Trophoblast cell (in vitro differentiated cells and primary cell): ENCODE measurements around the gene GRAP2.

ENCODE experiments used
- DNase-seq, 2 donors: peaks; one replicate each; pipeline ENCODE4 v3.0.0-alpha.2; 2016
- H2AFZ ChIP-seq: 2 replicates; pipeline ENCODE4 v1.6.1; 2013; ENCODE audit warnings: low read length, moderate library complexity, mild to moderate bottlenecking; ENCODE audit not compliant: insufficient read depth, poor library complexity
- H2AK5ac ChIP-seq: 2 replicates; pipeline ENCODE4 v1.6.1; 2013; ENCODE audit warnings: mild to moderate bottlenecking, low read length
- H2BK120ac ChIP-seq: 2 replicates; pipeline ENCODE4 v1.6.1; 2013; ENCODE audit warnings: low read length, mild to moderate bottlenecking, moderate library complexity; ENCODE audit not compliant: insufficient read depth, poor library complexity
- H2BK12ac ChIP-seq: 2 replicates; pipeline ENCODE4 v1.6.1; 2013; ENCODE audit warnings: mild to moderate bottlenecking, low read length, moderate library complexity
- H2BK5ac ChIP-seq: 2 replicates; pipeline ENCODE4 v1.6.1; 2013; ENCODE audit warnings: low read length, low read depth, moderate library complexity, mild to moderate bottlenecking; ENCODE audit not compliant: poor library complexity
- H3K14ac ChIP-seq: 2 replicates; pipeline ENCODE4 v1.6.1; 2013; ENCODE audit warnings: mild to moderate bottlenecking, low read length
- H3K18ac ChIP-seq: 2 replicates; pipeline ENCODE4 v1.6.1; 2013; ENCODE audit warnings: mild to moderate bottlenecking, low read length
- H3K23ac ChIP-seq: 2 replicates; pipeline ENCODE4 v1.6.1; 2013; ENCODE audit warnings: low read length
- H3K27ac ChIP-seq: 2 replicates; pipeline ENCODE4 v1.5.1; 2013; ENCODE audit warnings: low read depth, mild to moderate bottlenecking, inconsistent platforms, low read length, moderate library complexity
- H3K27me3 ChIP-seq: 2 replicates; pipeline ENCODE4 v1.6.1; 2013; ENCODE audit warnings: inconsistent platforms, mild to moderate bottlenecking, low read length, moderate library complexity; ENCODE audit not compliant: insufficient read depth
- H3K36me3 ChIP-seq, 2 experiments: 1 replicate in 1 of 2; 2 replicates in 1 of 2; pipeline ENCODE4 v1.6.1; 2013; ENCODE audit warnings: low read length in 2 of 2, mild to moderate bottlenecking in 2 of 2, moderate library complexity in 1 of 2; ENCODE audit not compliant: insufficient read depth in 2 of 2, control insufficient read depth in 1 of 2
- H3K4ac ChIP-seq: 2 replicates; pipeline ENCODE4 v1.6.1; 2013; ENCODE audit warnings: low read depth, mild to moderate bottlenecking, low read length, moderate library complexity
- H3K4me1 ChIP-seq, 2 experiments: 1 replicate in 1 of 2; 2 replicates in 1 of 2; pipeline ENCODE4 v1.6.1; 2013; ENCODE audit warnings: low read length in 2 of 2, mild to moderate bottlenecking in 2 of 2, moderate library complexity in 1 of 2; ENCODE audit not compliant: insufficient read depth in 2 of 2, control insufficient read depth in 1 of 2
- H3K4me2 ChIP-seq: 2 replicates; pipeline ENCODE4 v1.6.1; 2013; ENCODE audit warnings: inconsistent platforms, mild to moderate bottlenecking, low read length, moderate library complexity
- H3K4me3 ChIP-seq: 2 replicates; pipeline ENCODE4 v1.5.1; 2013; ENCODE audit warnings: mild to moderate bottlenecking, low read depth, low read length, inconsistent platforms
- H3K79me1 ChIP-seq: one replicate; pipeline ENCODE4 v1.6.1; 2013; ENCODE audit warnings: low read length
- H3K79me2 ChIP-seq: 2 replicates; pipeline ENCODE4 v1.6.1; 2013; ENCODE audit warnings: low read length, mild to moderate bottlenecking; ENCODE audit not compliant: control insufficient read depth, insufficient read depth, poor library complexity
- H3K9ac ChIP-seq: 2 replicates; pipeline ENCODE4 v1.6.1; 2013; ENCODE audit warnings: mild to moderate bottlenecking, low read length
- H3K9me3 ChIP-seq: 2 replicates; pipeline ENCODE4 v1.6.1; 2013; ENCODE audit warnings: low read depth, mild to moderate bottlenecking, control low read depth, inconsistent platforms, low read length; ENCODE audit not compliant: insufficient read depth
- H4K12ac ChIP-seq: 2 replicates; pipeline ENCODE4 v1.6.1; 2013; ENCODE audit warnings: low read depth, mild to moderate bottlenecking, low read length, moderate library complexity
- H4K8ac ChIP-seq: 2 replicates; pipeline ENCODE4 v1.6.1; 2013; ENCODE audit warnings: low read depth, mild to moderate bottlenecking, low read length, moderate library complexity
- H4K91ac ChIP-seq: one replicate; pipeline ENCODE4 v1.6.1; 2013; ENCODE audit warnings: low read depth, mild to moderate bottlenecking, low read length, moderate library complexity
- WGBS: extraction: QIAGEN DNeasy Blood & Tissue Kit; methylation state at CpG from one replicate; pipeline ENCODE4 v1.1.7; 2013; ENCODE audit warnings: missing lambda C conversion rate; ENCODE audit not compliant: insufficient read length, insufficient coverage; ENCODE audit errors: extremely low coverage; 5-methylcytosine and 5-hydroxymethylcytosine counted together

Gene GRAP2

DNA sequence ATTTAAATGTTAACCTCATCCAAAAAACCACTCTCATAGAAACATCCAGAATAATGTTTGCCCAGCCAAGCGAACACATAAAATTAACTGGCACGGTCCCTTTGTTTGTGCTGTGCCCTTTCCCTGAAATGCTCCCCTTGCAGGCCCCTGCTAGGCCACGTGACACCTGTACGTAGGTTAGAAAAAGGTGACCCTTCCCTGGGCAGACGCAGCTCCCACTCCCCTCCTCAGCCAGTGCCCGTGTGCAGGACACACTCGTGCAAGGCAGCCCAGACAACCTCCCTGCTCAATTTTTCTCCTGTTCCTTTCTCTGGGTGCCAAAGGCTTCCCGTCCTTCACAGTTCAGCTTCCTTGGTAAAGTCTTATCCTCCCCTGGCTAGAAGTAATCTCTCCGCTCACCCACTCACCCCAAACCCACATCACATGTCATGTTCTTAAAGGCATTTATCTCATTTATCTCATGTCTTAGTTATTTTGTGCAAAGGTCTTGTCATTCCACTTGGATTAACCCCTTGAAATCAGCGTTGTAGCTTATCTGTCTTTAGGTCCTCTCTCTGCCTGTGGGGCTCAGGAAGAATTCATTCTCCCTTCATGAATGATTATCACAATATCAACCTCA, 114.6 kb downstream of the GRAP2 start:
- no peak overlapping the region for H3K18ac ChIP-seq
- no peak overlapping the region for H3K23ac ChIP-seq
- no peaks in the 10 kb centered on the region for H3K79me1 ChIP-seq
- WGBS: no CpG with 5 or more reads among the region's 10 CpGs
- DNase-seq: peak in 1 of 2 donors; percentile 8
- H3K27ac ChIP-seq: no peak overlapping the region
- H4K12ac ChIP-seq: no peak overlapping the region
- no peak overlapping the region for H4K91ac ChIP-seq
- no peak overlapping the region for H2AK5ac ChIP-seq
- H2BK120ac ChIP-seq: no peak overlapping the region
- no peaks in the 10 kb centered on the region for H3K36me3 ChIP-seq
- H3K27me3 ChIP-seq: no peaks in the 10 kb centered on the region
- H2BK5ac ChIP-seq: no peak overlapping the region
- H3K14ac ChIP-seq: no peak overlapping the region
- no peak overlapping the region for H3K9ac ChIP-seq
- no peak overlapping the region for H3K4ac ChIP-seq
- H3K4me1 ChIP-seq: peaks cover 2 to 3% of the 10 kb centered on the region in 2 experiments
- no peaks in the 10 kb centered on the region for H3K79me2 ChIP-seq
- H4K8ac ChIP-seq: no peak overlapping the region
- H3K4me2 ChIP-seq: no peak overlapping the region
- H2BK12ac ChIP-seq: no peak overlapping the region
- H2AFZ ChIP-seq: no peak overlapping the region
- no peak overlapping the region for H3K4me3 ChIP-seq
- no peaks in the 10 kb centered on the region for H3K9me3 ChIP-seq

- H2AFZ ChIP-seq: no peak overlapping the region
- no peak overlapping the region for H2BK120ac ChIP-seq
- no CpG with 5 or more reads among the region's 6 CpGs for WGBS
- no peaks in the 10 kb centered on the region for H3K9me3 ChIP-seq
- H3K36me3 ChIP-seq: no peaks in the 10 kb centered on the region
- no peak overlapping the region for H4K8ac ChIP-seq
- H3K79me2 ChIP-seq: no peaks in the 10 kb centered on the region
- H3K27me3 ChIP-seq: no peaks in the 10 kb centered on the region
- DNase-seq: no peak
- H3K14ac ChIP-seq: no peak overlapping the region
- no peak overlapping the region for H3K9ac ChIP-seq
- no peak overlapping the region for H3K18ac ChIP-seq
- no peak overlapping the region for H3K27ac ChIP-seq
- no peak overlapping the region for H2BK5ac ChIP-seq
- no peaks in the 10 kb centered on the region for H3K79me1 ChIP-seq
- no peak overlapping the region for H3K4me3 ChIP-seq
- H3K4ac ChIP-seq: no peak overlapping the region
- H4K91ac ChIP-seq: no peak overlapping the region
- no peak overlapping the region for H4K12ac ChIP-seq
- H2BK12ac ChIP-seq: no peak overlapping the region
- peaks cover 2 to 3% of the 10 kb centered on the region in 2 experiments for H3K4me1 ChIP-seq
- no peak overlapping the region for H3K4me2 ChIP-seq
- no peak overlapping the region for H3K23ac ChIP-seq
- no peak overlapping the region for H2AK5ac ChIP-seq
Measured at GRCh38 chr22:40018051-40018450, 117.2 kb downstream of the GRAP2 start.

DNA sequence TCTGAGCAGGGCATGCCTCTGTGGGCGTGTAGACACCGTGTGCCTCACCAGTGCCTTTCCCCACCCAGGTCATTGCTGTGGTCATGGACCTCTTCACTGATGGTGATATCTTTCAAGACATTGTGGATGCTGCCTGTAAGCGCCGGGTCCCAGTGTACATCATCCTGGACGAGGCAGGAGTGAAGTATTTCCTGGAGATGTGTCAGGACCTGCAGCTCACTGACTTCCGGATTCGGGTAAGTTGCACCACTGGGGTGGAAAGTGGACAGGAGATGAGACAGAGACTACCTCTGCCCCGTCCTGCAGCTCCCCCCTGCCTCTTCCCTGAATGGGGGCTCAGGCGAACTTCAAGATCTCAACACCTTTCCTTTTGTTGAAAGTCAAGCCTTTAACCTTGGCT, 118.2 kb downstream of the GRAP2 start:
- Histone ChIP-seq H4K12ac (no peak overlapping the region), H3K79me2 (no peaks in the 10 kb centered on the region), H3K18ac (no peak overlapping the region), H3K23ac (no peak overlapping the region), H3K9me3 (no peaks in the 10 kb centered on the region), H2AK5ac (no peak overlapping the region), H3K4me3 (no peak overlapping the region), H2BK5ac (no peak overlapping the region), H3K14ac (no peak overlapping the region), H2BK12ac (no peak overlapping the region), H3K36me3 (no peaks in the 10 kb centered on the region), H3K4ac (no peak overlapping the region), H4K8ac (no peak overlapping the region), H3K79me1 (no peaks in the 10 kb centered on the region), H3K4me2 (no peak overlapping the region), H2AFZ (no peak overlapping the region), H3K27me3 (no peaks in the 10 kb centered on the region), H3K9ac (no peak overlapping the region), H2BK120ac (no peak overlapping the region), H3K4me1 (peaks cover 2 to 3% of the 10 kb centered on the region in 2 experiments), H3K27ac (no peak overlapping the region), H4K91ac (no peak overlapping the region)
- no peak for DNase-seq
- whole genome bisulfite sequencing: no CpG with 5 or more reads among the region's 9 CpGs

DNA sequence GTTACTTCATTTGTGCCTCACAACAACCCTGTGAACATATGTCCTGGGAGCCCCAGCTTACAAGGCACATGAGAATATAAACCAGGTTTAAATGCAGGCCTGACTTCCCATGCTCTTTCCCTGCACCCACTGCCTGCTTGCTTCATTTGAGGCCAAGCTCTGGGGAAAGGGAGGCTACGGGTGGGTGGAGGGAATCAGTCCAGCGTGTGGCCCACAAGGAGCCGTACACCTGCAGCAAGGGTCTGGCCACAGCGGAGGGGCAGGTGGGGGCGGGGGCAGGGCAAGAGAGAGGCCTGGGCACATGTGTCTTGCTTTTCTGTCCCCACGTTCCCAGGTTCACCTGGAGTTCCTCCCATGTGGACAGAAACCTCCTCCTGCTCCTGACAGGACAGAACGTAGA, 120.1 kb downstream of the GRAP2 start:
- WGBS: no CpG with 5 or more reads among the region's 7 CpGs
- H2AK5ac ChIP-seq: no peak overlapping the region
- DNase-seq: no peak
- H3K79me2 ChIP-seq: no peaks in the 10 kb centered on the region
- H3K4me1 ChIP-seq: no peaks in the 10 kb centered on the region
- H3K18ac ChIP-seq: no peak overlapping the region
- no peak overlapping the region for H2BK120ac ChIP-seq
- no peak overlapping the region for H2AFZ ChIP-seq
- no peak overlapping the region for H4K12ac ChIP-seq
- H4K8ac ChIP-seq: no peak overlapping the region
- H3K14ac ChIP-seq: no peak overlapping the region
- no peaks in the 10 kb centered on the region for H3K79me1 ChIP-seq
- H4K91ac ChIP-seq: no peak overlapping the region
- no peak overlapping the region for H3K4ac ChIP-seq
- no peak overlapping the region for H3K9ac ChIP-seq
- H3K4me3 ChIP-seq: no peak overlapping the region
- H3K27me3 ChIP-seq: no peaks in the 10 kb centered on the region
- no peak overlapping the region for H3K27ac ChIP-seq
- H3K4me2 ChIP-seq: no peak overlapping the region
- no peak overlapping the region for H3K23ac ChIP-seq
- no peak overlapping the region for H2BK12ac ChIP-seq
- no peak overlapping the region for H2BK5ac ChIP-seq
- H3K36me3 ChIP-seq: no peaks in the 10 kb centered on the region
- no peaks in the 10 kb centered on the region for H3K9me3 ChIP-seq
